Stimulated activated CD8-positive, alpha-beta memory T cell treated with anti-CD3 and anti-CD28 coated beads, Interleukin-12 subunit alpha, Interleukin-12 subunit beta, amount 100 ng/mL, for 1 hour (primary cell): ENCODE data around the gene MAGIX.
"Not testable (repeated sequence)": the region's sequence is repeated elsewhere in the genome, so short reads cannot be mapped to it uniquely, and the experiment has no call there.

Source experiments
- DNase-seq: peaks from one replicate; pipeline ENCODE4 v3.0.0-alpha.2; 2020; ENCODE audit warnings: low read depth

MAGIX gene

GRCh38 chrX:49160908-49161307, 1.6 kb upstream of the MAGIX start:
- DNase-seq: no peak

- no peak for DNase-seq
These were observed 926 bp upstream of the MAGIX start for GRCh38 chrX:49161632-49162031.

- DNase-seq: peak; percentile 51
These were observed 1.2 kb downstream of the MAGIX start for GRCh38 chrX:49163555-49164419.

- DNase-seq: no peak
These were observed 2.2 kb downstream of the MAGIX start for GRCh38 chrX:49164589-49165360.

- no peak for DNase-seq
These were observed 3.6 kb downstream of the MAGIX start for GRCh38 chrX:49165901-49166881.

- DNase-seq: peak; percentile 49
These were observed 4.6 kb downstream of the MAGIX start for GRCh38 chrX:49166914-49167739.

- no peak for DNase-seq
These were observed 5.2 kb downstream of the MAGIX start for GRCh38 chrX:49167740-49168108.

- DNase-seq: peak; percentile 57
These were observed 9.3 kb downstream of the MAGIX start, which contains the start of gene PLP2 for GRCh38 chrX:49171752-49172279. TSS of gene PLP2 (plus strand) at chrX:49171898. CDS start at chrX:49172001, 103 bp downstream.

GRCh38 chrX:49172280-49172780, 9.8 kb downstream of the MAGIX start:
- DNase-seq: peak; percentile 50

- not testable (repeated sequence) for DNase-seq
These were observed 11.0 kb downstream of the MAGIX start for GRCh38 chrX:49173544-49173943.

- DNase-seq: no peak
These were observed 12.2 kb downstream of the MAGIX start for GRCh38 chrX:49174723-49175122.

GRCh38 chrX:49175435-49176274, 13.1 kb downstream of the MAGIX start:
- no peak for DNase-seq

GRCh38 chrX:49176421-49177326, 14.1 kb downstream of the MAGIX start:
- no peak for DNase-seq

- no peak for DNase-seq
These were observed 14.8 kb downstream of the MAGIX start for GRCh38 chrX:49177338-49177833.

- no peak for DNase-seq
These were observed 15.4 kb downstream of the MAGIX start for GRCh38 chrX:49177873-49178480.

- no peak for DNase-seq
These were observed 16.0 kb downstream of the MAGIX start for GRCh38 chrX:49178537-49178936.

GRCh38 chrX:49179358-49179757, 16.8 kb downstream of the MAGIX start:
- DNase-seq: no peak
